Type B pancreatic cell (in vitro differentiated cells): ENCODE data around the gene SAPCD2. TPM values are rescaled to one million over a fixed set of nuclear protein-coding genes. Genes with fewer than 3 reads are reported as not detected.
A peak's percentile ranks its signal among the peaks of the same experiment; 100 is the strongest.

Experiments used
- DNase-seq: peaks from one replicate; pipeline ENCODE4 v3.0.0; 2021; ENCODE audit warnings: mixed read lengths; ENCODE audit not compliant: unreplicated experiment; ENCODE audit errors: extremely low spot score
- H3K27ac Mint-ChIP-seq: 2 replicates; pipeline ENCODE4 v1.8.0; 2021; ENCODE audit warnings: mild to moderate bottlenecking, mixed read lengths
- H3K27me3 Mint-ChIP-seq: 2 replicates; pipeline ENCODE4 v1.8.0; 2021; ENCODE audit warnings: mixed read lengths
- H3K36me3 Mint-ChIP-seq: 2 replicates; pipeline ENCODE4 v1.8.0; 2021; ENCODE audit warnings: mixed read lengths
- H3K4me1 Mint-ChIP-seq: one replicate; pipeline ENCODE4 v1.8.0; 2021; ENCODE audit warnings: mixed read lengths; ENCODE audit not compliant: unreplicated experiment
- H3K4me3 Mint-ChIP-seq: 2 replicates; pipeline ENCODE4 v1.8.0; 2021; ENCODE audit warnings: mild to moderate bottlenecking, mixed read lengths
- H3K9me3 Mint-ChIP-seq: 2 replicates; pipeline ENCODE4 v1.8.0; 2021; ENCODE audit warnings: mixed read lengths
- CTCF ChIP-seq: fragments of 200-600 bp; sonication (generic); conservative IDR thresholded peaks from 2 replicates; pipeline ENCODE4 v1.5.0; 2021; ENCODE audit warnings: antibody characterized with exemption, mild to moderate bottlenecking
- total RNA-seq: library from RNA; stranded (reverse); gene quantifications from 2 replicates; pipeline ENCODE4 v1.2.1, GENCODE V29; 2021; ENCODE audit warnings: low replicate concordance

SAPCD2 gene
- total RNA-seq, 1 donor from 2014 or later, result 19.1 TPM

DNA sequence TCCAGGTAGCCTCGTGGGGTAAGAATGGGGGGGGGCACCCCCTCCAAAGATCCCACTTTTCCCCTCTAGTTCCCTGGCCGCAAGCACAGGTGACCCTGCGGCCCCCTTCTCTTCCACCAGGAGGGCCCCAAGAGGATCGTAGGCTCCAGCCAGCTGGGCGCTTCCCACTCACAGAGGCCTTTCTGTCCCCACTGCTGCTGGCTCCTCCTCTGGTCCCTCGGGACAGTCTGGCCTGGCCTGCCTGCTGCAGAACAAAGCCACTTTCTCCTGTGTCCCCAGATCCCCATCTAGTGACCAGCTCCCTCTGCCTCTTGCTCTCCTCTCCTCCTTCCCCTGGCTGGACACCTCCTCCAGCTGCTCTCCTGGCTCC lies 534 bp upstream of the SAPCD2 start:
- H3K27ac Mint-ChIP-seq, result peak overlapping the region; percentile 71
- H3K9me3 Mint-ChIP-seq, result no peaks in the 10 kb centered on the region
- peak overlapping the region; percentile 86 for H3K4me3 Mint-ChIP-seq

GRCh38 chr9:137069508-137070091 lies 757 bp downstream of the SAPCD2 start:
- no peak for DNase-seq

More for the DNA sequence above, 534 bp upstream of the SAPCD2 start:
- TF ChIP-seq CTCF, result peak; percentile 64
- Mint-ChIP-seq H3K27me3 (peaks cover 22% of the 10 kb centered on the region), H3K4me1 (peaks cover 12% of the 10 kb centered on the region), H3K36me3 (no peaks in the 10 kb centered on the region)
- no peak for DNase-seq

DNA sequence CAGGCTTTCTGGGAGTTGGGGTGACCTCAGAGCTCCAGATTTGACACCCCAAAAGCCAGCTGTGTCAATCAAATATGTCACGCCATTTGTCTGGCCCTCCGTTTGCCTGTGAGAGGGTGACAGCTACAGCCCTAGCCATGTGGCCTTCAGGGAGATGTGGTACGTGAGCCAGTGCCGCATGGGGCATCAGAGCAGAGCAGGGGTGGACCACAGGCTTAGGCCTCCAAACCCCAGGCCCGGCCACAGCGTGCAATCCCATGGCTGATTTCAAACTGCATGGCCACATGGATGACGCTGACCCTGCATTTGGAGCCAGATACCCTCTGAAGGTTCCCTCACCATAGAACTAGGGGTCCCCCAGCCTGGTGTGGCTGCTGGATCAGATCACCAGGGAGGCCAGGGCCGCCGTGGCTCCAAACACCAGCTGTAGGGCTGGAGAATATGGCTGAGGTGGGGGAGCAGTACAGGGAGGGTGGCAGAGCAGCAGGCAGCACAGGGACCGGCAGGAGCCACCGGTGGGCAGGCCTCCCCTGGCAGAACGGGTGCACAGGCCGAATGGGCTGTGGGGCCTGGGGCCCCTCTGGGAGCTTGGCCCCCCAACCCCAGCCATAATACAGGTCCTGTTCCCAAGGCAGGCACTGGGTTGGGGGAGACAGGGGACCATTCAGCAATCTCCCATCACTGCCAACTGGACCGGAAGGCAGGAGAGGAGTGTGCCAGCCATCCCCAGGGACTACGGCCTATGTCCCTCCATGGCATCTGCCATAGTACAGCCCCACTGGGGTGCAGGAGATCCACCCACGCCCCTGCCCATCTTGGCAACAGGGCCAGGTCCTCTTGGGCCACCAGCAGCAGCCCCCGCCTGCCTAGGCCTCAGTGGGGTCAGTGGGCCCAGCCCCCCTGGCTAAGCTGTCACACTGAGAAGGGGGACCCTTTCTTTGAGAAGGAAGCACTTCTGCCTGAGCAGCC lies 1.5 kb downstream of the SAPCD2 start:
- H3K4me3 Mint-ChIP-seq, result peak overlapping the region; percentile 83
- H3K36me3 Mint-ChIP-seq, result no peaks in the 10 kb centered on the region
- no peaks in the 10 kb centered on the region for H3K9me3 Mint-ChIP-seq
- no peak for TF ChIP-seq CTCF
- H3K27ac Mint-ChIP-seq, result no peak overlapping the region
- DNase-seq, result no peak
- H3K4me1 Mint-ChIP-seq, result peaks cover 12% of the 10 kb centered on the region
- H3K27me3 Mint-ChIP-seq, result peaks cover 6% of the 10 kb centered on the region

More at GRCh38 chr9:137069508-137070091, 757 bp downstream of the SAPCD2 start:
- Mint-ChIP-seq H3K27ac (no peak overlapping the region), H3K9me3 (no peaks in the 10 kb centered on the region), H3K4me1 (peaks cover 12% of the 10 kb centered on the region), H3K36me3 (no peaks in the 10 kb centered on the region), H3K27me3 (peaks cover 11% of the 10 kb centered on the region), H3K4me3 (peak overlapping the region; percentile 60)
- no peak for TF ChIP-seq CTCF

GRCh38 chr9:137067860-137068538 lies 2.4 kb downstream of the SAPCD2 start:
- Mint-ChIP-seq H3K36me3 (no peaks in the 10 kb centered on the region), H3K27me3 (peaks cover 3% of the 10 kb centered on the region), H3K4me3 (peak overlapping the region; percentile 83), H3K9me3 (no peaks in the 10 kb centered on the region), H3K4me1 (peaks cover 12% of the 10 kb centered on the region), H3K27ac (peak overlapping the region; percentile 86)
- no peak for DNase-seq
- TF ChIP-seq CTCF, result peak; percentile 85

GRCh38 chr9:137066096-137066861 lies 4.1 kb downstream of the SAPCD2 start:
- Mint-ChIP-seq H3K4me3 (no peak overlapping the region), H3K4me1 (peaks cover 8% of the 10 kb centered on the region)

More at GRCh38 chr9:137066096-137066861, 4.1 kb downstream of the SAPCD2 start:
- Mint-ChIP-seq H3K9me3 (no peaks in the 10 kb centered on the region), H3K27me3 (peaks cover 3% of the 10 kb centered on the region), H3K36me3 (no peaks in the 10 kb centered on the region), H3K27ac (no peak overlapping the region)
- DNase-seq, result no peak
- no peak for TF ChIP-seq CTCF
